Suprapubic skin (tissue), 4 donors: ENCODE data around the gene CFAP53. TPM values are rescaled to one million over a fixed set of nuclear protein-coding genes. Genes with fewer than 3 reads are reported as not detected.
"Not testable (repeated sequence)": the region's sequence is repeated elsewhere in the genome, so short reads cannot be mapped to it uniquely, and the experiment has no call there.

ENCODE experiments used
- DNase-seq, 2 donors: peaks; one replicate each; pipeline ENCODE4 v3.0.0-alpha.2; 2019; ENCODE audit warnings: low spot score in 2 of 2
- H3K27ac ChIP-seq: fragments of 200-600 bp; sonication (generic); one replicate; pipeline ENCODE4 v1.5.1; 2019
- H3K27me3 ChIP-seq: fragments of 200-600 bp; sonication (generic); one replicate; pipeline ENCODE4 v1.5.1; 2019
- H3K36me3 ChIP-seq: fragments of 200-600 bp; sonication (generic); one replicate; pipeline ENCODE4 v1.5.1; 2019
- H3K4me1 ChIP-seq: fragments of 200-600 bp; sonication (generic); one replicate; pipeline ENCODE4 v1.5.1; 2019
- H3K4me3 ChIP-seq: fragments of 200-600 bp; sonication (generic); one replicate; pipeline ENCODE4 v1.5.1; 2019; ENCODE audit warnings: mild to moderate bottlenecking
- H3K9me3 ChIP-seq: fragments of 200-600 bp; sonication (generic); one replicate; pipeline ENCODE4 v1.5.1; 2019
- CTCF ChIP-seq, 2 donors: fragments of 200-600 bp in 1 of 2; fragments of 450-650 bp in 1 of 2; sonication (generic) in 1 of 2; IDR thresholded peaks; one replicate each; pipeline ENCODE4 v1.5.1; 2016 to 2019; ENCODE audit warnings: antibody characterized with exemption in 2 of 2, mild to moderate bottlenecking in 1 of 2, moderate library complexity in 1 of 2
- EP300 ChIP-seq: sonication (generic); formaldehyde crosslinking; IDR thresholded peaks from one replicate; pipeline ENCODE4 v1.6.1; 2017; ENCODE audit warnings: antibody characterized with exemption
- POLR2A ChIP-seq, 2 donors: fragments of 450-650 bp; IDR thresholded peaks; one replicate each; pipeline ENCODE4 v1.6.1; 2017; ENCODE audit warnings: antibody characterized with exemption in 2 of 2, mild to moderate bottlenecking in 2 of 2, moderate library complexity in 2 of 2
- POLR2AphosphoS5 ChIP-seq, 3 donors: sonication (generic); formaldehyde crosslinking; IDR thresholded peaks; one replicate each; pipeline ENCODE4 v1.6.1; 2017; ENCODE audit warnings: antibody characterized with exemption in 3 of 3
- WGBS: methylation state at CpG from one replicate; pipeline ENCODE4 v1.1.5; 2018; 5-methylcytosine and 5-hydroxymethylcytosine counted together
- total RNA-seq, 4 donors: library from RNA; depleted of rRNA; stranded (reverse); fragments of >200 nt; gene quantifications; one replicate each; pipeline ENCODE4 v1.1.0, GENCODE V29; 2016

The CFAP53 gene
- total RNA-seq, 4 donors from 2014 or later, result 0.34 TPM; not detected in 3

- Histone ChIP-seq H3K4me3 (no peak overlapping the region), H3K27ac (no peak overlapping the region), H3K9me3 (no peaks in the 10 kb centered on the region), H3K4me1 (no peaks in the 10 kb centered on the region), H3K27me3 (no peaks in the 10 kb centered on the region), H3K36me3 (no peaks in the 10 kb centered on the region)
- TF ChIP-seq POLR2AphosphoS5 (IDR thresholded peaks at IDR 0.05) (no peak), POLR2A (IDR thresholded peaks at IDR 0.05) (no peak)
- no peak for DNase-seq
Observed at GRCh38 chr18:50249576-50249975, 16.7 kb downstream of the CFAP53 start.

GRCh38 chr18:50247561-50247960, 18.7 kb downstream of the CFAP53 start:
- Histone ChIP-seq H3K27ac (no peak overlapping the region), H3K4me3 (no peak overlapping the region), H3K9me3 (no peaks in the 10 kb centered on the region), H3K27me3 (no peaks in the 10 kb centered on the region), H3K36me3 (no peaks in the 10 kb centered on the region), H3K4me1 (no peaks in the 10 kb centered on the region)
- TF ChIP-seq EP300, result no peak
- TF ChIP-seq CTCF (IDR thresholded peaks at IDR 0.05), result no peak
- TF ChIP-seq POLR2A (IDR thresholded peaks at IDR 0.05), result no peak
- no peak for DNase-seq

- not testable (repeated sequence) for H3K4me1 ChIP-seq, H3K4me3 ChIP-seq, H3K27ac ChIP-seq, H3K36me3 ChIP-seq, H3K9me3 ChIP-seq, DNase-seq, H3K27me3 ChIP-seq
- 70% methylated on average over 8 of the region's 8 CpGs for WGBS
Observed at GRCh38 chr18:50241768-50242167, 24.5 kb downstream of the CFAP53 start.

- Histone ChIP-seq H3K9me3 (no peaks in the 10 kb centered on the region), H3K27ac (no peak overlapping the region), H3K4me1 (no peaks in the 10 kb centered on the region), H3K4me3 (no peak overlapping the region), H3K36me3 (no peaks in the 10 kb centered on the region), H3K27me3 (no peaks in the 10 kb centered on the region)
- TF ChIP-seq POLR2AphosphoS5 (IDR thresholded peaks at IDR 0.05) (no peak), POLR2A (IDR thresholded peaks at IDR 0.05) (no peak), CTCF (IDR thresholded peaks at IDR 0.05) (no peak), EP300 (no peak)
- WGBS, result 86% methylated on average over 3 of the region's 3 CpGs
- DNase-seq, result no peak
Observed at GRCh38 chr18:50240080-50240563, 26.2 kb downstream of the CFAP53 start.

GRCh38 chr18:50232419-50232818, 33.9 kb downstream of the CFAP53 start:
- no peak for DNase-seq
- H3K27ac ChIP-seq, result no peak overlapping the region
- H3K4me3 ChIP-seq, result no peak overlapping the region
- TF ChIP-seq CTCF (IDR thresholded peaks at IDR 0.05) (no peak), POLR2A (IDR thresholded peaks at IDR 0.05) (no peak), POLR2AphosphoS5 (IDR thresholded peaks at IDR 0.05) (no peak), EP300 (no peak)
- H3K4me1 ChIP-seq, result no peaks in the 10 kb centered on the region
- no peaks in the 10 kb centered on the region for H3K9me3 ChIP-seq
- no peaks in the 10 kb centered on the region for H3K27me3 ChIP-seq
- H3K36me3 ChIP-seq, result no peaks in the 10 kb centered on the region
- WGBS, result 63% methylated on average over 2 of the region's 2 CpGs

GRCh38 chr18:50231621-50232020, 34.7 kb downstream of the CFAP53 start:
- no peak overlapping the region for H3K27ac ChIP-seq
- H3K4me1 ChIP-seq, result no peaks in the 10 kb centered on the region
- no peaks in the 10 kb centered on the region for H3K27me3 ChIP-seq
- no peak for DNase-seq
- no peak overlapping the region for H3K4me3 ChIP-seq
- no peaks in the 10 kb centered on the region for H3K9me3 ChIP-seq
- no peak for TF ChIP-seq POLR2AphosphoS5 (IDR thresholded peaks at IDR 0.05)
- no peak for TF ChIP-seq CTCF (IDR thresholded peaks at IDR 0.05)
- no peak for TF ChIP-seq EP300
- no peak for TF ChIP-seq POLR2A (IDR thresholded peaks at IDR 0.05)
- 87% methylated on average over 4 of the region's 4 CpGs for WGBS
- H3K36me3 ChIP-seq, result no peaks in the 10 kb centered on the region

- H3K27ac ChIP-seq, H3K9me3 ChIP-seq, H3K4me1 ChIP-seq, H3K4me3 ChIP-seq, DNase-seq, H3K27me3 ChIP-seq, H3K36me3 ChIP-seq: not testable (repeated sequence)
- 70% methylated on average over 4 of the region's 4 CpGs for WGBS
Observed at GRCh38 chr18:50220249-50220648, 46.0 kb downstream of the CFAP53 start.
